ENCODE data around the gene SOAT2. TPM values are rescaled to one million over a fixed set of nuclear protein-coding genes. Genes with fewer than 3 reads are reported as not detected.

The SOAT2 gene
- total and polyA plus RNA-seq, 4 donors: 0.48 to 9.4 (median 1.3) TPM

- H3K9me3 ChIP-seq (ENCODE audit: control insufficient read depth in 4 of 4, low read length in 3 of 4): no peaks in the 10 kb centered on the region
- no peak for DNase-seq (ENCODE audit: low spot score)
- no peaks in the 10 kb centered on the region for H3K27me3 ChIP-seq (ENCODE audit: control insufficient read depth in 4 of 4, insufficient read depth in 4 of 4, low read length in 3 of 4)
- H3K4me3 ChIP-seq (ENCODE audit: low read depth in 1 of 3, low read length in 3 of 3): no peak overlapping the region
- peaks cover 0 to under 1% (median 0%) of the 10 kb centered on the region in 4 donors for H3K4me1 ChIP-seq (ENCODE audit: control insufficient read depth in 4 of 4, insufficient read depth in 4 of 4, low read length in 3 of 4)
- 93% methylated on average over 6 of the region's 6 CpGs for WGBS
- H3K27ac ChIP-seq (ENCODE audit: low read depth in 1 of 2, low read length in 2 of 2): no peak overlapping the region
- H3K36me3 ChIP-seq (ENCODE audit: control insufficient read depth in 4 of 4, insufficient read depth in 3 of 4, low read depth in 1 of 4, low read length in 3 of 4): no peaks in the 10 kb centered on the region
- no peak overlapping the region for H3K9ac ChIP-seq (ENCODE audit: low read depth in 1 of 2, low read length in 2 of 2)
- TF ChIP-seq HNF4G (IDR thresholded peaks at IDR 0.05) (no peak), YY1 (IDR thresholded peaks at IDR 0.05) (no peak), RAD21 (IDR thresholded peaks at IDR 0.05) (no peak), EGR1 (IDR thresholded peaks at IDR 0.05; ENCODE audit: low read depth in 2 of 2) (no peak), SP1 (IDR thresholded peaks at IDR 0.05) (no peak), JUND (IDR thresholded peaks at IDR 0.05) (no peak), ZBTB33 (IDR thresholded peaks at IDR 0.05) (no peak), FOXA1 (IDR thresholded peaks at IDR 0.05) (no peak), FOXA2 (IDR thresholded peaks at IDR 0.05) (no peak), NR2F2 (IDR thresholded peaks at IDR 0.05) (no peak), HNF4A (conservative IDR thresholded peaks at IDR 0.05) (no peak), GABPA (IDR thresholded peaks at IDR 0.05 in 1 of 2, conservative IDR thresholded peaks at IDR 0.05 in 1 of 2) (no peak), TAF1 (conservative IDR thresholded peaks at IDR 0.05) (no peak), RXRA (IDR thresholded peaks at IDR 0.05) (no peak)
- TF ChIP-seq, protein P1, sequence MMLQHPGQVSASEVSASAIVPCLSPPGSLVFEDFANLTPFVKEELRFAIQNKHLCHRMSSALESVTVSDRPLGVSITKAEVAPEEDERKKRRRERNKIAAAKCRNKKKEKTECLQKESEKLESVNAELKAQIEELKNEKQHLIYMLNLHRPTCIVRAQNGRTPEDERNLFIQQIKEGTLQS (IDR thresholded peaks at IDR 0.05): no peak
- TF ChIP-seq, protein P2, sequence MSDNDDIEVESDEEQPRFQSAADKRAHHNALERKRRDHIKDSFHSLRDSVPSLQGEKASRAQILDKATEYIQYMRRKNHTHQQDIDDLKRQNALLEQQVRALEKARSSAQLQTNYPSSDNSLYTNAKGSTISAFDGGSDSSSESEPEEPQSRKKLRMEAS (IDR thresholded peaks at IDR 0.05): no peak
- TF ChIP-seq, protein P3, sequence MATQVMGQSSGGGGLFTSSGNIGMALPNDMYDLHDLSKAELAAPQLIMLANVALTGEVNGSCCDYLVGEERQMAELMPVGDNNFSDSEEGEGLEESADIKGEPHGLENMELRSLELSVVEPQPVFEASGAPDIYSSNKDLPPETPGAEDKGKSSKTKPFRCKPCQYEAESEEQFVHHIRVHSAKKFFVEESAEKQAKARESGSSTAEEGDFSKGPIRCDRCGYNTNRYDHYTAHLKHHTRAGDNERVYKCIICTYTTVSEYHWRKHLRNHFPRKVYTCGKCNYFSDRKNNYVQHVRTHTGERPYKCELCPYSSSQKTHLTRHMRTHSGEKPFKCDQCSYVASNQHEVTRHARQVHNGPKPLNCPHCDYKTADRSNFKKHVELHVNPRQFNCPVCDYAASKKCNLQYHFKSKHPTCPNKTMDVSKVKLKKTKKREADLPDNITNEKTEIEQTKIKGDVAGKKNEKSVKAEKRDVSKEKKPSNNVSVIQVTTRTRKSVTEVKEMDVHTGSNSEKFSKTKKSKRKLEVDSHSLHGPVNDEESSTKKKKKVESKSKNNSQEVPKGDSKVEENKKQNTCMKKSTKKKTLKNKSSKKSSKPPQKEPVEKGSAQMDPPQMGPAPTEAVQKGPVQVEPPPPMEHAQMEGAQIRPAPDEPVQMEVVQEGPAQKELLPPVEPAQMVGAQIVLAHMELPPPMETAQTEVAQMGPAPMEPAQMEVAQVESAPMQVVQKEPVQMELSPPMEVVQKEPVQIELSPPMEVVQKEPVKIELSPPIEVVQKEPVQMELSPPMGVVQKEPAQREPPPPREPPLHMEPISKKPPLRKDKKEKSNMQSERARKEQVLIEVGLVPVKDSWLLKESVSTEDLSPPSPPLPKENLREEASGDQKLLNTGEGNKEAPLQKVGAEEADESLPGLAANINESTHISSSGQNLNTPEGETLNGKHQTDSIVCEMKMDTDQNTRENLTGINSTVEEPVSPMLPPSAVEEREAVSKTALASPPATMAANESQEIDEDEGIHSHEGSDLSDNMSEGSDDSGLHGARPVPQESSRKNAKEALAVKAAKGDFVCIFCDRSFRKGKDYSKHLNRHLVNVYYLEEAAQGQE (IDR thresholded peaks at IDR 0.05): no peak
- TF ChIP-seq, protein P4, sequence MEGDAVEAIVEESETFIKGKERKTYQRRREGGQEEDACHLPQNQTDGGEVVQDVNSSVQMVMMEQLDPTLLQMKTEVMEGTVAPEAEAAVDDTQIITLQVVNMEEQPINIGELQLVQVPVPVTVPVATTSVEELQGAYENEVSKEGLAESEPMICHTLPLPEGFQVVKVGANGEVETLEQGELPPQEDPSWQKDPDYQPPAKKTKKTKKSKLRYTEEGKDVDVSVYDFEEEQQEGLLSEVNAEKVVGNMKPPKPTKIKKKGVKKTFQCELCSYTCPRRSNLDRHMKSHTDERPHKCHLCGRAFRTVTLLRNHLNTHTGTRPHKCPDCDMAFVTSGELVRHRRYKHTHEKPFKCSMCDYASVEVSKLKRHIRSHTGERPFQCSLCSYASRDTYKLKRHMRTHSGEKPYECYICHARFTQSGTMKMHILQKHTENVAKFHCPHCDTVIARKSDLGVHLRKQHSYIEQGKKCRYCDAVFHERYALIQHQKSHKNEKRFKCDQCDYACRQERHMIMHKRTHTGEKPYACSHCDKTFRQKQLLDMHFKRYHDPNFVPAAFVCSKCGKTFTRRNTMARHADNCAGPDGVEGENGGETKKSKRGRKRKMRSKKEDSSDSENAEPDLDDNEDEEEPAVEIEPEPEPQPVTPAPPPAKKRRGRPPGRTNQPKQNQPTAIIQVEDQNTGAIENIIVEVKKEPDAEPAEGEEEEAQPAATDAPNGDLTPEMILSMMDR (IDR thresholded peaks at IDR 0.05; ENCODE audit: low read depth, low read length, missing input control): no peak
Observed at GRCh38 chr12:53151039-53151438, 47.8 kb downstream of the SOAT2 start.
